NCI-H187 (cell line): ENCODE results near the gene WBP2.

ENCODE experiments used
- DNase-seq, 2 experiments: peaks; one replicate each; lab custom pipeline; 2025; lab: John Stamatoyannopoulos, UW

The WBP2 gene

DNA sequence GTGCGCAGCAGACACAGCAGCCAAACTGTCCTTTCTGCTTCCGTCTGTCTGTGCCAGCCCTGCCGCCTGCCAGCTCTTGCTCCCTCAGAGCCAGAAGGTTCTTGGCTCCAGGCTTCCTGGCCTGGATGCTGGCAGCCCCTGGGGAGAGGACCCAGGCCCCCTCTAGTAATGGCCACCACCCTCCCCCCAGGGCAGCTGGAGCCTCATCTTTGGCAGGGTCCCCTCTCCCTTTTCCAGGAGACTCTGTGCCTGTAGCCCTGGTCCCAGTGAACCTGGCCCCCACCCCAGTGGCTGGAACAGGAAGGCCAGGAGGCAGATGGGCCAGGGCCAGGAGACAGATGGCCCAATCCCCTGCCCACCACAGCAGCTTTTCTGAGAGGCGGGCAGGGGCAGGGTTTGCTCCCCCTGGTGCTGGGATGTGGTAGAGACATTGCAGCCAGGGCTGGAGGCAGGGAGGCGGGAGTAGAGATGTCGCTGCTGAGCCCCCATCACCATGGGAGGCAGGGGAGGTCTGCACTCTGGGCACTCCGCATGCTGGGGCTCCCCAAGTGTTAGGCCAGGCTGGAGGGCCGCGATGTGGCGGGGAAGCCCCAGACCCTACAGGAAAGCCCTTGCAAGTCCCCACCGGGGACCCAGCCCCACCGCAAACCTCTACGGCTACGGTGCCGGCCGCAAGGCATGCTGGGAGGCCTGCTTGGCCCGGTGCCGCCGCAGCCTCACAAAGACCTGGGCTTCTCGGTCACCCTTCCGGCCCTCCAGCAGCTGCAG is 27.6 kb downstream of the WBP2 start:
- no peak for DNase-seq

DNA sequence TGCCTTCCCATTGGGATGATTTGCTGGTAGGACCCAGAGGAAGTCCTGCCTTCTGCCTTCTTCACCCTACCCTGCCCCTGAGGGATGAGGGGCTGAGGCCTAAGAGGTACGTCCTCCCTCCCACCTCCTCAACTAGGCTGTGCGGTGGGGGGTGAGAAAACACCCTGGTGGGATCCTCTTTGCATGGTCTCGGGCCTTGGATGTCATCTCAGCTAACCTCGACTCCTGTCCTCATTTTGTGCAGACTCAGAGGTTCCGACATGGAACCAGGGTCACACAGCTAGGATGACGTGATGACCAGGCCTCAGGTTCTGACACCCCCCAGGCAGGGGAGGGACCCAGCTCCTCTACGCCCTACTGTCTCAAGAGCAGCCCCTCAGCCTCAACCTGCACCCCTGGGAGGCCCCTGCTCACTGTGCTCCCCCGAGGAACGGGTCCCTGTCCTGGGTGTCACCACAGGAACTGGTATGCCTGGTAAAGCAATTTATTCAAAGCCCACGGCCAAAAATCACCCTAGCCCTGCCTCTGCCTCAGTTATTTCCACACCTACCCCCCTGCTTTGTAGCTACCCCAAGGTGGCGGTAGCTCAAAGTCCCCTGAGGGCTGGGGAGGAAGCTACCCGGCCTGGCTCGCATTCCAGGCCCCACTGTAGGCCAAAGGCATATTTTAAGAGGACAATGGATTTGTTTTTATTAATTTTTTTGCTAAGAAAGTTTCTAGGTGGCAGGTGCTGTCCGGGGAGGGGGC is 28.4 kb downstream of the WBP2 start:
- DNase-seq, result no peak

DNA sequence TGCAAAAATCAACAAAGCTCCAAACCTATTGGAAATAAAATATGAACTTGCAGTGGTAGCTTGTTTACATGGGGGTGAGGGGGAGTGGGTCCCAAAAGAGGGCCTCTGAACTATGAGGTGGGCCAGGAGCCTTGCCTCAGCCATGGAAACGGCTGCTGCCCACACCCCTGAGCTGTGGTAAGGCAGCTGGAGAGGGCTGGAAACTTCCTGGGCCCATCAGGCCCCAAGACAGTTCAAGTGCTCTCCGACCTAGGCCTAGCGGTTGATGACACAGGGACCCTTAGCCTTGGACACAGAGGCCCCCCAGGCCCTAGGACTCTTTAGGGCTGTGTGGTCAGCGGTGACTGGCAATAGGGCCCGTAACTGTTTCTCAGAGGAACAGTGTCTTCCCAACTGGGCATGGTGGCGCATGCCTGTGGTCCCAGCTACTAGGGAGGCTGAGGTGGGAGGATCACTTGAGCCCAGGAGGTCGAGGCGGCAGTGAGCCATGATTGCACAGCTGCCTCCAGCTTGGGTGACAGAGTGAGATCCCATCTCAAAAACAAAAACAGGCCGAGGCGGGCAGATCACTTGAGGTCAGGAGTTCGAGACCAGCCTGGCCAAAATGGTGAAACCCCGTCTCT is 29.3 kb downstream of the WBP2 start:
- no peak for DNase-seq

DNA sequence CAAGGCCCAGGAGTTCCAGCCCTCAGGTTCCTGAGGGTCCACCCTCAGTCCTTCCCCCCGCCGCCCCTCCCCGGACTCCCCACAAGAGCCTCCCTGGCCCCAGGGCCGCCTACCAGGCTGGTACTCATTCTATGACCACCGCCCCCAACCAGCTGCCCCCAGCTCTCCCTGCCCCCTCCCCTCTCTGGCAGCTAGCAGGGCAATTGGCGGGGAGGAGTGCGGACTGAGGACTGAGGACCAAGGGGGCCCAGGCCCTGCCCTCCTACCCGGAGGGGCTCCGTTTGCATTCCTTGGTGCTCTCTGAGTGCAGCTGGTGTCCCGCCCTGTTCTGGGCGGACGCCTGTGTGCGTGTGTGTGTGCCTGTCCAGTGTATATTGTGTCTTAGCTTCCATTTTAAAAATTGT is 30.0 kb downstream of the WBP2 start:
- no peak for DNase-seq

DNA sequence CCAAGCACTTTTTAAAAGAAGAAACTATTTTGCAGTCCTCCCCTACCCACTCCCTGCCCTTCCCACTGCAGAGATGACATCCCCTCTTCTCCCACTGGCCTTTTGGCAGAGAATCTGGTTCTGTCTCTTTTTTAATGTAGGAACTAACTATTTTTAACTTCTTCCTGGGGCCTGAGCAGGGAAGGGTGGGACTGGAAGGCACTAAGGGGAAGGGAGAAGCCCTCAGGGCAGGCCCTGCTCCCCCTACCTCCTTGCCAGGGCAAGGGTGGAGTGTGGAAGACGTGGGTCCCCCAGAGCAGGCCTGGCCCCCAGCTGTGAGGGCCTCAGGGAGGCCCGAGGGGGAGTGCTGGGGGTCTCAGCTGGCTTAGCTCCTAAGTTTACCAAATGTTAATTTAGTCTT is 30.5 kb downstream of the WBP2 start:
- DNase-seq, result no peak

DNA sequence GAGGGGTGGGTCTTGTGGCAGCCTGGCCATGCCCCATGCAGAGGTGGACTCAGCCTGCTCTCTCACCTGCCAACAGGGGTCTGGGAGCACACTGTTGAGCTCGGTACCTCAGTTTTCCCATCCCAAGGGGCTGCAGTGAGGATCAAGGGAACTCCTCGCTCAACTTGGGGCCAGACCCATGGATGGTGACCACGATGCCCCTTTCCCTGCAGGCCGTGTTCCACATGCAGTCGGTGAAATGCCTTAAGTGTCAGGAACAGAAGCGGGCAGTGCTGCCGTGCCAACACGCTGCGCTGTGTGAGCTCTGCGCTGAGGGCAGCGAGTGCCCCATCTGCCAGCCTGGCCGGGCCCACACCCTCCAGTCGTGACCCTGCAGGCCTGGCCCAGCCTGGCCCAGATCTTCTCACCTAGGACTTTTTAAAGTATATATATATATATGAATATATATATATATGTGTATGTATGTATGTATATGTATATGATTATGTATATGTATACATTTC is 31.0 kb downstream of the WBP2 start:
- no peak for DNase-seq

DNA sequence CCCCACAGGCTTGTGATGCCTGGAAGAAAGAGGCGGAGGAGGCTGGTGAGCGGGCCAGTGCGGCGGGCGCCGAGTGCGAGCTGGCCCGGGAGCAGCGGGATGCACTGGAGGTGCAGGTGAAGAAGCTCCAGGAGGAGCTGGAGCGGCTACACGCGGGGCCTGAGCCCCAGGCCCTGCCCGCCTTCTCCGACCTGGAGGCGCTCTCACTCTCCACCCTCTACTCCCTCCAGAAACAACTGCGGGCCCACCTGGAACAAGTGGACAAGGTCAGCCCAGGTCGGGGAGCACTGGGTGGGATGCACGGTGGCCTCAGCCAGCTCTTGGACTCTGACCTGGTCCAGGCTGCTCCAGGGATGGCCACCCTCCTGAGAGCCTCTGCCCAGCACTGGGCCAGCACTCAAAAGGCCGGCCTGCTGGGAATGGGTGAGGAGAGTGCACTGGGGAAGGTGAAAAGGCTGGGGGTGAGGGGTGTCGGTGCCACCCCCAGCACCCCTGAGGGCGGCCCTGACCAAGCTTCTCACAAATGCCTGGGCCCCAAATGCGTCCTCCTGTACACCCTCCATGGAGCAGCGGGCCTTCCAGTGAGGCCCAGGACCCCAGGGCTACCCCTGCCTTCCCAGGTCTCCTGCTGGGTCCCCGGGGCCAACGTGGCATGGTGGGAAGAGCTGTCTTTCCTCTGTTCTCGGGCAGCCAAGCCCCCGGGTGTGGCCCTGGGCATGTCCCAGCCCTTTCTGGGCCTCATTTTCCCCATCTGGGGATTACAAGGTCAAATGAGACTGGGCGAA is 31.7 kb downstream of the WBP2 start:
- DNase-seq, result no peak

DNA sequence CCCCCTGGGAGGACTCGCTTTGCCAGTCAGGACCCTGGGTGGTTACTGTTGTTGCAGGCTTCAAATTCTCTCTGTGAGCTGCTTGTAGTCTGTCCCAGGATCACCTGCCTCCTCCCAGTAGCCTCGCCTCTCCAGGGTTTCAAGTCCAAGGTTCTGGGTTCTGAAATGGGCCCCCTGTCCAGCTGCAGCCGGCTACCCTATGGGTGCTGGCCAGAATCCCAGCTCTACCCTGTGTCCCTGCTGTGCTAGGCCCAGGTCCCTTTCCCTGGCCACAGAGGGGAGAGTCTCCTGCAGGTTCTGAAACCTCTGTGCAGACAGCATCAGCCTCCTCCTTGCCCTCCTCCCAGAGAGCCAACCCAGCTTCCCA is 32.4 kb downstream of the WBP2 start:
- no peak for DNase-seq

DNA sequence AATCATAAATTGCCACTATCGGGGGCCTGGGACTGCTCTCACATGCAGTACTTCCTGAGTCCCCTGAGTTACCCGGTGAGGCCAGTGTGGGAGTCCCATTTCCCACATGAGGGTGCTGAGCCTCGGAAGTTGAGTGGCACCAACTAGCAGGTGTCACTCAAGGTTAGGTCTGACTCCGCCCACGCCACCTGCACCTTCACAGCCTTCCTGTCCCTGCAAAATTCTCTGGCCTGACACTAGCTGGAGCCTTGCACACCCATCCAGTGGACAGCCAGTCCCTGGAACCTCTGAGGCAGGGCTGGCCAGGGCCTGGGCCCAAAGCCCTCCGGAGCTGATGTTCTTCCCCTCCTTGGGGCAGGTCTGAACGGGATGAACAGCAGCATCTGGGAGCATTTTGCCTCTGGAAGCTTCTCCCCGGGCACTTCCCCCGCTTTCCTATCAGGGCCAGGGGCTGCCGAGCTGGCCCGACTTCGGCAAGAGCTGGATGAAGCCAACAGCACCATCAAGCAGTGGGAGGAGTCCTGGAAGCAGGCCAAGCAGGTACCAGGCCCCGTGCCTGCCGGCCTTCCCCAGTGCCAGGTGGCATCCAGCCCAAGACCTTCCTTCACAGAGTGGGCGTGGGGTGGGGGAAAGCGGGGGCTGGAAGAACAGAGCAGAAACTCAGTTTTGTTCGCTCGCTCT is 32.9 kb downstream of the WBP2 start:
- no peak for DNase-seq

DNA sequence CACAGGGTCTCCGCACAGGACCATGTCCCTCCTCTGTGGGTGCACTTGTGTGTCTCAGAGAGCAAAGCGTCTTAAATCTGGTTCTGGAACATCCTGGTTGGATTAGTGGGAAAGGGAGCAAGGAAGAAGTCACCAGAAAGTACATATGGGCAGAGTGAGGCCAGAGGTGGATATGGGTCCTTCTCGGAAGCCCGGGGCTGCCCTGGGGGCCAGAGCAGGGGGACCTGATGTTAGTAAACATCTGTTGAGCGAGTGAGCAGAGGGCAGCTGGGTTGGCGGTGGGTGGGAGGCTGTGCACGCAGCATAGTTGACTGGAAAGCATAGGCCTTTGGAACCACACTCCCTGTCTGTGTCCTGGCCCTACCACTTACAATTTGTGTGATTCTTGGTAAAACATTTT is 33.6 kb downstream of the WBP2 start:
- no peak for DNase-seq

DNA sequence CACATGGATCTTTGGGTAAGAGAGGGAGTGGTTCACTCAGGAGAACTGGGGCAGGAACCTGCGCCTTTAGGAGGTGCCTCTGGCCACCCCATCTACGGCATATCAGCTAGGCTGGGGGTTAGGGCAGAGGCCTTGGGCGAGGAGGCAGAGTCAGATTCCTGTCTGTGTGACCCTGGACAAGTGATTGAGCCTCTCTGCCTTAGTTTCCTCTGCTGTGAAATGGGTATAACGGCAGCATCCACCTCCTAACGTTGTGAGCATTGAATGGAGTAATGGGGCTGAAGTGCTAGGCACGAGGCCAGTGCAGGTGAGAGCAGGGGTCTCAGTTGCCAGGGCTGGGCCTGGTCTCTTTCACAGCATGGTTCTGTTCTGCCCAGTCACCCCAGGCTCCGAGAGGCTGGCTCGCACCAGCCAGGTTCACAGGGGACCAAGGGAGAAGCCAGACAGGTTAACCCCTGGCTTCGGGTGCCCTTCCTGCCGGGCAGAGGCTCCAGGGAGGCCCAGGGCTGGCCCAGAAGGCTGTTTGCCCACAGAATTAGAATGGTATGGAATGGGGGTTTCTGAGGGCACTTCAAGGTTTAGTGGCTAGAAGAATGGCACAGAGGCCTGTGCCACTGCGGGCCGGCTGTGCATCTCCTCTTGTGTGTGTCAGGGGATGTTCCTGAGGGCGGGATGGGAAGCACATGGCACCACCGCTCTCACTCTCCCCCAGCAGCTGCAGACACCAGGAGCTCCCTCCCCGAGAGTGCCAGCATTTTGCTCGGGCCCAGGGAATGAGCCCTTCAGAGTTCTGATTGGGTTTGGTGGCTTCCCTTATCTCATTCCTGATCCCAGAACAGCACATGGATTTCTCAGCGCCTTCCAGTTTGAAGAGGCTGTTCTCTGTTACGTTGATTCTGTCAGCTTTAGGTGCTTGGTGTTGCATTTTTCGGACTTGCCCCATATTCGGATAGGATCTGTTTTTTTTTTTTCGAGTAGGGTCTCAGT is 34.7 kb downstream of the WBP2 start:
- DNase-seq, result no peak

DNA sequence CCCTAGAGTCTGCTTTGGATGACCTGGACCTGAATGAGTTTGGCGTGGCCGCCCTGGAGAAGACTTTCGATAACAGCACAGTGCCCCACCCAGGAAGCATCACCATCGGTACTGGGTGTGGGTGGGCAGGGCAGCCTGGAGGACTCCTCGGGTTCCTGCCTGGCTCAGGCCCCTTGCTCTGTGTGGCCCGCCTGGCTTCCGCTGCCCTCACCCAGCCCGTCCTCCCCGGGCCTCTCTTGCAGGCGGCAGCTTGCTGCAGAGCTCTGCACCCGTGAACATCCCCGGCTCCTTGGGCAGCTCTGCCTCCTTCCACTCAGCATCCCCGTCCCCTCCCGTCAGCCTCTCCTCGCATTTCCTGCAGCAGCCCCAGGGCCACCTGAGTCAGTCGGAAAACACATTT is 35.5 kb downstream of the WBP2 start:
- DNase-seq, result no peak

DNA sequence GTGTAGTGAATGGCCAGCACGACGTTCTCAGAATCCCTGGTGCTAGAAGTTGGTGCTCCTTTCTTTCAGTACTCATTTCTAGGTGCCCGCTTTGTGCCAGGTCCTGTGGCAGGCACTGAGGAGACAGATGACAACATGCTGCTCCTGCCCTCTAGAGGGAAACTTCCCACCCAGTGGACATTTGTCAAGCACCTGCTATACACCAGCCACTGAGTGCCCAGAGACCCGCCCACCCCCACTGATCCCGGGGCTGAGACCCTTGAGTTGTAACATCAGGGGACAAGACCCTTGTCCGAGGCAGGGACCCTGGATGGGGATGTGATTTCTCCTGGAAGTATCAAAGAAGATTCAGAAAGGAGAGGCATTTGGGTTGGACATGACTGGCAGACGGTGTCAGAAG is 36.0 kb downstream of the WBP2 start:
- no peak for DNase-seq

DNA sequence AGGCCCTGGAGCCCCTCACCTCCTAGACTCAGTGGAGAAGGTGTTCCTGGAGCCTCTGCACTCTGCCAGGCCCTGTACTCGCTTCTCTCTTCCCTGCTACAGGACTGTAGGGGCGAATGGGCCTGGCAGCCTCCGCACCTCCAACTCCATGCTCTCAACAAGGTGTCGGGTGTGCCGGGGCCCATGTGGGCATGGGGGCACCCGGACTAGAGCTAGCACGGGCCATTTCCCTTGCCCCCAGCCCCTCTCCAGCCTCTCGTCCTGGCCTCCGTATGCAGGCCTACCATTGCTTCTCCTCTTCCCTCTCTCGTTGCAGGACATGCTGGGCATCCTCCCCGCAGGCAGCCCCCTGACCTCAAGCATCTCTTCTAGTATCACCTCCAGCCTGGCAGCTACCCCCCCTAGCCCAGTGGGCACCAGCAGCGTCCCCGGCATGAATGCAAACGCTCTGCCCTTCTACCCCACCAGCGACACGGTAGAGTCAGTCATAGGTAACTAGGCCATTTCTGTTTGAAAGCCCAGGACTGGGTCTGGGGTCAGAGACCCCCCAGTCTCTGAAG is 36.7 kb downstream of the WBP2 start:
- no peak for DNase-seq

DNA sequence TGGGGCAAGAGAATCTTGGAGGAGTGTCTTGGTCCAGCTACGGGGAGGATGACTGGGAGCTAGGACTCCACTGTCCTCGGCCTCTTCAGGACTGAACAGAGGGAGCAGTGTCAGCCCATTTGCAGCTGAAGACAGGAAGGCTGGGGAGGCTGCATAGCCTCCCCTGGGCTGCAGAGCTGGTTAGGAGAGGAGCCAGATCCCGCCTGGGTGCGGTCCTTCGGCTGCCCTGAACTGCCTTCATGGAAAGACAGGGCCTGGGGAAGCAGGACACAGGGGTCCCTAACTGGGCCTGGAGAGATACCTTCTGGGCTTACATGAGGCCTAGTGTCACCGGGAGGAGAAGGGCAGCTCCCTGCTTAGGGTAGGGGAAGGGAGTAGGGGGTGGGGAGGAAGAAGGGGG is 37.6 kb downstream of the WBP2 start:
- no peak for DNase-seq

DNA sequence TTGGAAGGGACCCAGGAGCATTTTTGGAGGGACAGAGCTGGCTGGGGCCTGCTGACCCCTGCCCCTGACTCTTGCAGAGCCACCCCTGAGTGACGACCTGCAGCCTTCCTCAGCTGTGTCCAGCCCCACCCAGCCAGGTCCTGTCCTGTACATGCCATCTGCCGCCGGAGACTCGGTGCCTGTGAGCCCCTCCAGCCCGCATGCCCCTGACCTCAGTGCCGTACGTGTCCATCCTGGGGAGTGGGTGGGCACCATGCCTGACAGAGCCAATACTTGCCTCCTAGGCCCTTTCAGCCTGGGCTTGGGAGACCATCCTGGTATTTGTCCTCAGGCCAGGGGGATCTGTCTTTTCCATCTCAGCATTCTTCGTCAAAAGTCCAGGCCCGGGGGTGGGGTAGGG is 38.4 kb downstream of the WBP2 start:
- DNase-seq, result no peak

DNA sequence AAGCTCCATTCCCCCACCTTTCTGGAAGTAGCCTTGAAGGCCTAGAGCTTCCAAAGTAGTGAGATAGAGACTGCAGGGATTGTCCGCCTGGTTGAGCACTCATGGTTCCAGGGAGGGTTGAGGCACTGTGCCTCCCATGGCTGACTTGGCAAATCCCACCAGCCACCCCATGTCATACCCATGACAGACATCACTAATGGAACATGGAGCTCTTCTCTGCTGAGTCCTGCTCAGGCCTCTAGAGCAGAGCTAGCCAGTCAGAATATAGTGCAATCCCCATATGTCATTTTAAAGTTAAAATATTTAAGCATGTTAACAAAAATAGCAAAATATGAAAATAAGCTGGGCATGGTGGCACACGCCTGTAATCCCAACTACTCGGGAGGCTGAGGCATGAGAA is 39.7 kb downstream of the WBP2 start:
- DNase-seq, result no peak

DNA sequence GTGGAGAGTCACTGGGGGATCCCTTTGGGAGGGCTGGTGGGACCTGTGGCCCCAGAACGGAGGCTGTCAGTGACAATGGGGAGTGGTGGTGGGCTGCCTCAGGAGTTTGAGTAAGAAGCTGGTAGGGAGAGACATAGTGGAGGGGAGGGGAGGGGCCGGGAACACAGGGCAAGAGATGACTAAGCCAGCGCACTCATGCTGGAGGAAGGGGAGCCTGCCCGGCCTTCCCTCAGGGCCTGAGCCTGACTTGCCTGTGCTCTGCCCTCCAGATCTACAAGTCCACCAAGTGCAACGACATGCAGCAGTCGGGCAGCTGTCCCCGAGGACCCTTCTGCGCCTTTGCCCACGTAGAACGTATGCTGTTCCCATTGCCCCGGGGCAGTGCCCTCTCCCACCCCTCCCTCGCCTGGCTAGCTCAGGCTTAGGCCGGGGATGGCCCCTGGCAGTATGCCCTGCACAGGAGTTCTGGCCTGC is 40.2 kb downstream of the WBP2 start:
- no peak for DNase-seq

DNA sequence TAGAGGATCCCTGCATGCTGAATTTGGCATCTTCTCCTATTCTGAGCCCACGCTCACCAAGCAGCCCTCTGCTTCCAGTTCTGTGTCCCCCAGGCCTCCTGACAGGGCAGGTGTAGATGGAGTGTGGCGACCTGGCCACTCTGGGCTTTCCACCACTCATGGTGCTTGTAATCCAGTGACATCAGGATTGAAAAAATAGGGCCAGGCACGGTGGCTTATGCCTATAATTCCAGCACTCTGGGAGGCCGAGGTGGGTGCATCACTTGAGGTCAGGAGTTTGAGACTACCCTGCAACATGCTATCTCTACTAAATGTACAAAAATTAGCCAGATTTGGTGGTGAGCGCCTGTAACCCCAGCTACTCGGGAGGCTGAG is 41.1 kb downstream of the WBP2 start:
- DNase-seq, result no peak
